ENCODE results near the gene SRSF3. TPM values are rescaled to one million over a fixed set of nuclear protein-coding genes. Genes with fewer than 3 reads are reported as not detected.
A peak's percentile ranks its signal among the peaks of the same experiment; 100 is the strongest.

The SRSF3 gene
- total and polyA plus RNA-seq, 9 of the 15 experiments (the other 6 are each of a cell fraction or from before 2014, with no cell fraction given), result 337 to 1,200 (median 518) TPM

DNA sequence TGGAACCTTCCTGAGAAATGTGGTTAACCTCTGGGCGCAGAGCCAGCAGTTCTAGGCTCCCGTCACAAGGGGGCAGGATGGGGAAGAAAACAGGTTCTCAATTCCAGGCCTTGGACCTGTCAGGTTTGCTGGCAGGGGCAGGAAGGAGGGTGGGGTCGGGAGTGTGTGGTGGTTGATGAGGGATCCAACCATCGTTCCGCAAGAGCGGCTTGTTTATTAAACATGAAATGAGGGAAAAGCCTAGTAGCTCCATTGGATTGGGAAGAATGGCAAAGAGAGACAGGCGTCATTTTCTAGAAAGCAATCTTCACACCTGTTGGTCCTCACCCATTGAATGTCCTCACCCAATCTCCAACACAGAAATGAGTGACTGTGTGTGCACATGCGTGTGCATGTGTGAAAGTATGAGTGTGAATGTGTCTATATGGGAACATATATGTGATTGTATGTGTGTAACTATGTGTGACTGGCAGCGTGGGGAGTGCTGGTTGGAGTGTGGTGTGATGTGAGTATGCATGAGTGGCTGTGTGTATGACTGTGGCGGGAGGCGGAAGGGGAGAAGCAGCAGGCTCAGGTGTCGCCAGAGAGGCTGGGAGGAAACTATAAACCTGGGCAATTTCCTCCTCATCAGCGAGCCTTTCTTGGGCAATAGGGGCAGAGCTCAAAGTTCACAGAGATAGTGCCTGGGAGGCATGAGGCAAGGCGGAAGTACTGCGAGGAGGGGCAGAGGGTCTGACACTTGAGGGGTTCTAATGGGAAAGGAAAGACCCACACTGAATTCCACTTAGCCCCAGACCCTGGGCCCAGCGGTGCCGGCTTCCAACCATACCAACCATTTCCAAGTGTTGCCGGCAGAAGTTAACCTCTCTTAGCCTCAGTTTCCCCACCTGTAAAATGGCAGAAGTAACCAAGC lies 29.6 kb downstream of the SRSF3 start (continued):
- TF ChIP-seq MED1 (CRISPR knock-in tag; IDR thresholded peaks at IDR 0.05; ENCODE audit: borderline replicate concordance), result no peak
- TF ChIP-seq ARNT (IDR thresholded peaks at IDR 0.05), result no peak; a peak in 1 of 4 replicates
- peak in 1 of 2 experiments; percentile 24; a peak in 1 of 4 replicates for TF ChIP-seq RCOR1 (IDR thresholded peaks at IDR 0.05; ENCODE audit: borderline replicate concordance in 1 of 2, low read depth in 2 of 2, low read length in 2 of 2)
- TF ChIP-seq GATAD2B (IDR thresholded peaks at IDR 0.05; ENCODE audit: borderline replicate concordance), result no peak
- TF ChIP-seq, protein P1, sequence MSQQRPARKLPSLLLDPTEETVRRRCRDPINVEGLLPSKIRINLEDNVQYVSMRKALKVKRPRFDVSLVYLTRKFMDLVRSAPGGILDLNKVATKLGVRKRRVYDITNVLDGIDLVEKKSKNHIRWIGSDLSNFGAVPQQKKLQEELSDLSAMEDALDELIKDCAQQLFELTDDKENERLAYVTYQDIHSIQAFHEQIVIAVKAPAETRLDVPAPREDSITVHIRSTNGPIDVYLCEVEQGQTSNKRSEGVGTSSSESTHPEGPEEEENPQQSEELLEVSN (IDR thresholded peaks at IDR 0.05; ENCODE audit: borderline replicate concordance in 1 of 2, extremely low read depth in 1 of 2, insufficient read depth in 1 of 2, insufficient read length in 1 of 2, low read depth in 1 of 2, low read length in 1 of 2, poor library complexity in 1 of 2, severe bottlenecking in 1 of 2), result no peak
- no peak for TF ChIP-seq ZBED1 (IDR thresholded peaks at IDR 0.05)
- TF ChIP-seq KDM5B (IDR thresholded peaks at IDR 0.05; ENCODE audit: insufficient replicate concordance, low read depth, low read length), result no peak
- TF ChIP-seq PHF21A (IDR thresholded peaks at IDR 0.05; ENCODE audit: borderline replicate concordance, low read depth), result no peak
- peak; percentile 53; the same call in 1 of the 2 replicates for TF ChIP-seq JUN (IDR thresholded peaks at IDR 0.05; ENCODE audit: borderline replicate concordance, low read depth, low read length)
- no peak for TF ChIP-seq JUN (CRISPR knock-in tag; IDR thresholded peaks at IDR 0.05; ENCODE audit: borderline replicate concordance)
- TF ChIP-seq MAZ (CRISPR knock-in tag; conservative IDR thresholded peaks at IDR 0.05 in 1 of 2, IDR thresholded peaks at IDR 0.05 in 1 of 2), result peak; percentile 38 to 87; a peak in 2 of 4 replicates
- no peak for TF ChIP-seq ZNF124 (CRISPR knock-in tag; IDR thresholded peaks at IDR 0.05)
- TF ChIP-seq, protein P2, sequence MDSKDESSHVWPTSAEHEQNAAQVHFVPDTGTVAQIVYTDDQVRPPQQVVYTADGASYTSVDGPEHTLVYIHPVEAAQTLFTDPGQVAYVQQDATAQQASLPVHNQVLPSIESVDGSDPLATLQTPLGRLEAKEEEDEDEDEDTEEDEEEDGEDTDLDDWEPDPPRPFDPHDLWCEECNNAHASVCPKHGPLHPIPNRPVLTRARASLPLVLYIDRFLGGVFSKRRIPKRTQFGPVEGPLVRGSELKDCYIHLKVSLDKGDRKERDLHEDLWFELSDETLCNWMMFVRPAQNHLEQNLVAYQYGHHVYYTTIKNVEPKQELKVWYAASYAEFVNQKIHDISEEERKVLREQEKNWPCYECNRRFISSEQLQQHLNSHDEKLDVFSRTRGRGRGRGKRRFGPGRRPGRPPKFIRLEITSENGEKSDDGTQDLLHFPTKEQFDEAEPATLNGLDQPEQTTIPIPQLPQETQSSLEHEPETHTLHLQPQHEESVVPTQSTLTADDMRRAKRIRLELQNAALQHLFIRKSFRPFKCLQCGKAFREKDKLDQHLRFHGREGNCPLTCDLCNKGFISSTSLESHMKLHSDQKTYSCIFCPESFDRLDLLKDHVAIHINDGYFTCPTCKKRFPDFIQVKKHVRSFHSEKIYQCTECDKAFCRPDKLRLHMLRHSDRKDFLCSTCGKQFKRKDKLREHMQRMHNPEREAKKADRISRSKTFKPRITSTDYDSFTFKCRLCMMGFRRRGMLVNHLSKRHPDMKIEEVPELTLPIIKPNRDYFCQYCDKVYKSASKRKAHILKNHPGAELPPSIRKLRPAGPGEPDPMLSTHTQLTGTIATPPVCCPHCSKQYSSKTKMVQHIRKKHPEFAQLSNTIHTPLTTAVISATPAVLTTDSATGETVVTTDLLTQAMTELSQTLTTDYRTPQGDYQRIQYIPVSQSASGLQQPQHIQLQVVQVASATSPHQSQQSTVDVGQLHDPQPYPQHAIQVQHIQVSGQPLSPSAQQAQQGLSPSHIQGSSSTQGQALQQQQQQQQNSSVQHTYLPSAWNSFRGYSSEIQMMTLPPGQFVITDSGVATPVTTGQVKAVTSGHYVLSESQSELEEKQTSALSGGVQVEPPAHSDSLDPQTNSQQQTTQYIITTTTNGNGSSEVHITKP (IDR thresholded peaks at IDR 0.05; ENCODE audit: partially characterized antibody), result no peak
- TF ChIP-seq, protein P3, sequence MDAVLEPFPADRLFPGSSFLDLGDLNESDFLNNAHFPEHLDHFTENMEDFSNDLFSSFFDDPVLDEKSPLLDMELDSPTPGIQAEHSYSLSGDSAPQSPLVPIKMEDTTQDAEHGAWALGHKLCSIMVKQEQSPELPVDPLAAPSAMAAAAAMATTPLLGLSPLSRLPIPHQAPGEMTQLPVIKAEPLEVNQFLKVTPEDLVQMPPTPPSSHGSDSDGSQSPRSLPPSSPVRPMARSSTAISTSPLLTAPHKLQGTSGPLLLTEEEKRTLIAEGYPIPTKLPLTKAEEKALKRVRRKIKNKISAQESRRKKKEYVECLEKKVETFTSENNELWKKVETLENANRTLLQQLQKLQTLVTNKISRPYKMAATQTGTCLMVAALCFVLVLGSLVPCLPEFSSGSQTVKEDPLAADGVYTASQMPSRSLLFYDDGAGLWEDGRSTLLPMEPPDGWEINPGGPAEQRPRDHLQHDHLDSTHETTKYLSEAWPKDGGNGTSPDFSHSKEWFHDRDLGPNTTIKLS (IDR thresholded peaks at IDR 0.05; ENCODE audit: borderline replicate concordance, low read depth), result no peak
- no peak for TF ChIP-seq MTA2 (IDR thresholded peaks at IDR 0.05; ENCODE audit: low read depth)
- TF ChIP-seq STAG1 (CRISPR knock-in tag; IDR thresholded peaks at IDR 0.05; ENCODE audit: borderline replicate concordance), result peak; percentile 49; the same call in 1 of the 2 replicates
- TF ChIP-seq MYC (IDR thresholded peaks at IDR 0.05; ENCODE audit: low read depth, low read length), result 0 out of 2 replicates have a peak, but pooled peaks have one; percentile 49
- no peak for TF ChIP-seq MYC (CRISPR knock-in tag; IDR thresholded peaks at IDR 0.05; ENCODE audit: borderline replicate concordance, low read depth)
